ENCODE data around the gene SPEM3.

Gene SPEM3

DNA sequence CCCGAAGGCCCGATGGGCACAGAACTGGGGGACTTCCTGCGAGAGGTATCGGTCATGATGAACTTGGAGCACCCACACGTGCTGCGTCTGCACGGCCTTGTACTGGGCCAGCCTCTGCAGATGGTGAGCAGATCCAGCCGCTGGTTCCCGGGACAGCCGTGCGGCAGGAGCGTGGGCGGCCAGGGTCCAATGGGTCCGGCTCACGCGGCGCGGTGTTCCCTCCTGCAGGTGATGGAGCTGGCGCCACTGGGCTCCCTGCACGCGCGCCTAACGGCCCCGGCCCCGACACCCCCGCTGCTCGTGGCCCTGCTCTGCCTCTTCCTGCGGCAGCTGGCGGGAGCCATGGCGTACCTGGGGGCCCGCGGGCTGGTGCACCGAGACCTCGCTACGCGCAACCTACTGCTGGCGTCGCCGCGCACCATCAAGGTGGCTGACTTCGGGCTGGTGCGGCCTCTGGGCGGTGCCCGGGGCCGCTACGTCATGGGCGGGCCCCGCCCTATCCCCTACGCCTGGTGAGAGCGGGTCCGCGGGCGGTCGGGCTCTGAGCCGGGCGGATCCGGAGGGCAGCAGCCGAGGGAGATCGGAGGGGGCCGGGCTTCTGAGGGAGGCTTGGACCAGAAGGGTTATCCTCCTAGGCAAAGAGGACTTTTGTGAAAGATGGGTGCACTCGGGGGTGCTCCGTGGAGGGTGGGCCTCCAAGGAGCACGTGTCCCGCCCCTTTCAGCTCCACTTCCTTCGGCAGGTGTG lies 44.7 kb upstream of the SPEM3 start:
- TF ChIP-seq, protein P1, sequence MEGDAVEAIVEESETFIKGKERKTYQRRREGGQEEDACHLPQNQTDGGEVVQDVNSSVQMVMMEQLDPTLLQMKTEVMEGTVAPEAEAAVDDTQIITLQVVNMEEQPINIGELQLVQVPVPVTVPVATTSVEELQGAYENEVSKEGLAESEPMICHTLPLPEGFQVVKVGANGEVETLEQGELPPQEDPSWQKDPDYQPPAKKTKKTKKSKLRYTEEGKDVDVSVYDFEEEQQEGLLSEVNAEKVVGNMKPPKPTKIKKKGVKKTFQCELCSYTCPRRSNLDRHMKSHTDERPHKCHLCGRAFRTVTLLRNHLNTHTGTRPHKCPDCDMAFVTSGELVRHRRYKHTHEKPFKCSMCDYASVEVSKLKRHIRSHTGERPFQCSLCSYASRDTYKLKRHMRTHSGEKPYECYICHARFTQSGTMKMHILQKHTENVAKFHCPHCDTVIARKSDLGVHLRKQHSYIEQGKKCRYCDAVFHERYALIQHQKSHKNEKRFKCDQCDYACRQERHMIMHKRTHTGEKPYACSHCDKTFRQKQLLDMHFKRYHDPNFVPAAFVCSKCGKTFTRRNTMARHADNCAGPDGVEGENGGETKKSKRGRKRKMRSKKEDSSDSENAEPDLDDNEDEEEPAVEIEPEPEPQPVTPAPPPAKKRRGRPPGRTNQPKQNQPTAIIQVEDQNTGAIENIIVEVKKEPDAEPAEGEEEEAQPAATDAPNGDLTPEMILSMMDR (IDR thresholded peaks at IDR 0.05; ENCODE audit: control insufficient read depth, extremely low read depth, insufficient read depth): no peak
- DNase-seq (ENCODE audit: low read depth): no peak
- H3K4me3 ChIP-seq (ENCODE audit: low read depth, low read length): no peak overlapping the region

DNA sequence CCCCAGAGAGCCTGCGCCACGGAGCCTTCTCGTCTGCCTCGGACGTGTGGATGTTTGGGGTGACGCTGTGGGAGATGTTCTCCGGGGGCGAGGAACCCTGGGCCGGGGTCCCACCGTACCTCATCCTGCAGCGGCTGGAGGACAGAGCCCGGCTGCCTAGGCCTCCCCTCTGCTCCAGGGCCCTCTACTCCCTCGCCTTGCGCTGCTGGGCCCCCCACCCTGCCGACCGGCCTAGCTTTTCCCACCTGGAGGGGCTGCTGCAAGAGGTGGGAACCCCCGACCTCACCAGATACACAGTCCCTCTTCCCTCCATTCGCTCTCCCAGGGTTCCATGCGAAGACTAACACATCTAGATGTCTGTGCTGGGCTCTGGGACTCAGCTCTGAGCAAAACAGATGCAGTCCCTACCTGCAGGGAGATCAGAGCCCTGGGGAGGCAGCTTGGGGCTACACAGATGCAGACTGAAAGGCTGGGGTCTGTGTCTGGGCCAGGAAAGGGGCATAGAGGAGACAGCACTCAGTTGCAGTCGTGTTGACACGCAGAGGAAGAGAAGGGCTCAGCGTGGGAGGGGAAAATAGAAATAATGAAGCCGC lies 44.1 kb upstream of the SPEM3 start:
- TF ChIP-seq, protein P1 (IDR thresholded peaks at IDR 0.05; ENCODE audit: control insufficient read depth, extremely low read depth, insufficient read depth): no peak
- no peak overlapping the region for H3K4me3 ChIP-seq (ENCODE audit: low read depth, low read length)
- no peak for DNase-seq (ENCODE audit: low read depth)

DNA sequence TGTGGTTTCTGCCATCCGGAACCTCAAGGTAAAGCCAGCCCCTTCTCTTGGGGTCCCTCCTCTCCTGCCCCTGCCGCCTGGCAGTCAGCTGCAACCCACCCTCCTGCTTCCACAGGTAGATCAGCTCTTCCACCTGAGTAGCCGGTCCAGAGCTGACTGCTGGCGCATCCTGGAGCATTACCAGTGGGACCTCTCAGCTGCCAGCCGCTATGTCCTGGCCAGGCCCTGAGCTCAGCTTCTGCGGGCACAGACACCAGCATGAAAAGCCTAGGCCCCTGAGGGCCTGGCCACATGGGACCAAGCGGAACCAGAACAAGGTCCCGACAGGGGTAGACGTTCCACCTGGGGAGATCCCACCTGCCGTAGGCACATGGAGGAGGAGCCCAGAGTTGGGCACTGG lies 39.8 kb upstream of the SPEM3 start:
- TF ChIP-seq, protein P1 (IDR thresholded peaks at IDR 0.05; ENCODE audit: control insufficient read depth, extremely low read depth, insufficient read depth): no peak
- no peak for DNase-seq (ENCODE audit: low read depth)

DNA sequence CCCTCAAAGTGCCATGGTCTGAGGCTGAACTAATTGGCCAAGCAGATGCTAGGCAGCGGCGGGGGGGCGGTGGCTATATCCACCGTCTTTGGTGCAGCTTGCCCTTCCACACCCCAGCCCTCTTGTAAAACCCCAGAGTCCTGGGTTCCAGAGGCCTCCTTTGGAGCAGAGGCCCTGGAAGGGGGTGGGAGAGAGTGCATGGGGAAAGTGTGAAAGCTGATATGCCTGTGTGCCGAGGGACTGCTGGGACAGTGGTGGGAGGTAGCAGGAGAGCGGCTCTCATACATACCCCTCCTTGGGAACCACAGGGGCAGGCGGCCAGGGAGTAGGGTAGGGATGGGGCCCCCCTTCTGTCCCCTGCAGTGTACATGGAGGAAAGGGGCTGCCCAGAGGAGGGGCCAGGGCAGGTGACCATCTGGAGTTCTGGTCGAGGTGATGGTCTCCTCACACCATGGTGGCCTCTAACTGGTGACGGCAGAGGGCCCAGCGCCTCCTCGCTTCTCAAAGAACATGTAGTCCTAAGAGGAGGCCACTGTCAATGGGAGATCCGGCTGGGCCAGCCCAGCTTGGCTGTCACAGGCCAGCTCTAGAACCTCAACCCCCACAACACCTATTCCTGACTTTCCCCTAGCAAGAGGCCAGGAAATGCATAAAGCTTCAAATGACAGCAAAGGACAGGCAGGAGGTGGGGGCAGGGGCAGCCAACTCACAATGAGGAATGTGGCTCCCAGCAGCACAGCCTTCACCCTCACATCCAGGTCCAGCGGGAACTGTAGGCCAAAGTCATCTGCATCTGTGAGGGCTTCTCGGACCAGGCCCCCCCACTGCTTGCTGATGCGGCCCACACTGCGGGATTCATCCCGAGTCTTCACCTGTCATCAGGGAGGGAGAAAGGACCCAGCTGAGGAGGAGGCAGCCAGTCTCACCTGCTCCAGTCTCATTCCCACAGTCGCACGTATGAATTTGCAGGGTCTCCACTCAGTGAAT lies 38.4 kb upstream of the SPEM3 start:
- no peak for DNase-seq (ENCODE audit: low read depth)
- no peak overlapping the region for H3K4me3 ChIP-seq (ENCODE audit: low read depth, low read length)
- TF ChIP-seq, protein P1 (IDR thresholded peaks at IDR 0.05; ENCODE audit: control insufficient read depth, extremely low read depth, insufficient read depth): no peak

More for the DNA sequence above, 39.8 kb upstream of the SPEM3 start:
- H3K4me3 ChIP-seq (ENCODE audit: low read depth, low read length): no peak overlapping the region

DNA sequence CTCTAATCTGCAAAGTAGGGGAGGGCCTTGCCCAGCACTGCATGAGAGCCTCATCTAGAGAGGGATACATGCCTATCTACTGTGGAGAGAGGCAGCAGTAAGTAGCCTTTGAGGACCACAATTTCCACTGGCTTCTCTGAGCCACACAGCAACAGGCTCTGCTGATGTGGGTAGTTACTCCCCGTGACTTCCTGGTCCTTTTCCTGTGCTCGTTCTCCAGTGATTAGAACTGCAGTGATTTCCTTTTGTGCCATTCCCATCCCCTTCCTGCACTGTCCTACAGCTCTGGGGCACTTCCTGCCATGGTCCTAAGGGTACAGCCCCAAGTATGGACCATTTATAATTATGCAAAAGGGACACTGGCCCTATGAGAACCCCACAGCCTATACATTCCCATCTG lies 37.4 kb upstream of the SPEM3 start:
- DNase-seq (ENCODE audit: low read depth): no peak
- no peak overlapping the region for H3K4me3 ChIP-seq (ENCODE audit: low read depth, low read length)
- TF ChIP-seq, protein P1 (IDR thresholded peaks at IDR 0.05; ENCODE audit: control insufficient read depth, extremely low read depth, insufficient read depth): no peak

DNA sequence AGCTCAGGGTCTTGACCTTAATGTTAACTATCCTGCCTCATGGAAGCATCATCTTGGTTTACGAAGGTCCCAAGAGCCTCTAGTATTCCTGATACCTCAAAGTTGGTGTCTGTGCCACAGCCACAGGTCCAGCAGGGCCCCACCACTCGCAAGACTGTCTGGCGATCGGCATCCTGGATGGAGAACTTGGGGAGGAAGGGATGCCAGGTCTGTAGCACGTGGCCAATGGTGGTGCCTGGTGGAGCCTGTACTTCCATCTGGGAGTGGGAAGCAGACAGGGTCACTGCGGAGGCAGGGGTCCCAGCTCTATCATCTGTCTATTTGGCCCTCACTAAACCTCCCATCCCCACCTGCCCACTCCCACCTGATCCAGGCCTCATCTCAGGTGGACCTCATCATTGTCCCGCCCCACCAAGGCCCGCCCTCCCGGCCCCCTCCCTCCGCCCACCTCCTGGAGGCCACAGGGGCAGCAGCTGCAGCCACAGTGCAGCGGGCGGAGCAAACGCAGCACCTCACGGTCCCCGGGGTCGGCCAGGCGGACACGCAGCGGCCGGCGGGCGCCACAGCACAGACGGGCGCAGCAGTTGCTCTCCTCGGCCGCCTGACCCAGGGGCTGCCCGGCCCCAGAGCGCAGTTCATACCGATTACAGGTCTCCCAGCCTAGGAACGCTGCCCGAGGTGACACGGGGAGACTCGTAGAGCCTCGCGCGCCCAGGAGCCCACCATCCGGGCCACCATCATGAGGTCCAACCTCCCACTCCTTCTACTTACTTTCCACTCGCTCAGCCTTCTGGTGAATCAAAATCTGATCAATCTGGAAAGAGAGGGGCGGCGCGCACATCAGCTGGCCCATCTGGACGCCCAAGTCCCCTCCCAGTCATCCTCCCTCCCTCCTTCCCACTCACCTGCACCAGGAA lies 35.7 kb upstream of the SPEM3 start:
- DNase-seq (ENCODE audit: low read depth): no peak
- TF ChIP-seq, protein P1 (IDR thresholded peaks at IDR 0.05; ENCODE audit: control insufficient read depth, extremely low read depth, insufficient read depth): no peak
- peak overlapping the region; percentile 63 for H3K4me3 ChIP-seq (ENCODE audit: low read depth, low read length)

Data from LNCaP clone FGC (cell line).